ENCODE measurements around the gene RDH5. TPM values are rescaled to one million over a fixed set of nuclear protein-coding genes. Genes with fewer than 3 reads are reported as not detected.

The RDH5 gene
- total RNA-seq, 2 experiments from 2014 or later: 2.1 to 2.6 TPM

- Mint-ChIP-seq H3K36me3 (ENCODE audit: low read depth) (no peaks in the 10 kb centered on the region), H3K4me1 (ENCODE audit: low read depth) (no peaks in the 10 kb centered on the region)
- CTCF ChIA-PET: no interaction called here
Observed at GRCh38 chr12:55698241-55698955, 21.8 kb upstream of the RDH5 start.

DNA sequence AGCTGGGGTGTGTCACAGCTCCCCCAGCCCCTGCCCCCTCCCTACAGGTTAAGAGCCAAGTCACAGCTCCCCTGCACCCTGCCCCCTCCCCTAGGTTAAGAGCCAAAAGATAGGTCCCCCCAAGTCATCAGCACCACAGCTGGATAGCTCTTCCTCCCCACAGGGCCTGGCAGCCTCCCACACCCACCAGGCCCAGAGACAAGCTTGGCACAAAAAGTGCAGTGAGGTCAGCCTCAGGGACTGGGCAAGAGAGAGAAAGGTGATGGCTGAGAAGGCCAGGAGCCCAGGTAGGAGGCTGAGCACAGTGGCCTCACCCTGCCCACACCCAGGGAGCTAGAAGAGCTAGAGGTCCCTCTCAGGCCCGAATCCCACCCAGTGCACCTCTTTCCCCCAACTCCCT is 21.2 kb upstream of the RDH5 start:
- intact Hi-C loops (cut with micrococcal nuclease): no loop called here
- no peak for DNase-seq
- Mint-ChIP-seq H3K4me1 (ENCODE audit: low read depth) (no peaks in the 10 kb centered on the region), H3K9me3 (no peaks in the 10 kb centered on the region), H3K36me3 (ENCODE audit: low read depth) (no peaks in the 10 kb centered on the region), H3K27me3 (ENCODE audit: low read depth) (no peaks in the 10 kb centered on the region), H3K4me3 (no peak overlapping the region), H3K27ac (no peak overlapping the region)
- CTCF ChIA-PET: no interaction called here

More at GRCh38 chr12:55698241-55698955, 21.8 kb upstream of the RDH5 start:
- Mint-ChIP-seq H3K9me3 (no peaks in the 10 kb centered on the region), H3K27me3 (ENCODE audit: low read depth) (no peaks in the 10 kb centered on the region), H3K4me3 (no peak overlapping the region), H3K27ac (no peak overlapping the region)
- intact Hi-C loops (cut with micrococcal nuclease): no loop called here
- DNase-seq: no peak

DNA sequence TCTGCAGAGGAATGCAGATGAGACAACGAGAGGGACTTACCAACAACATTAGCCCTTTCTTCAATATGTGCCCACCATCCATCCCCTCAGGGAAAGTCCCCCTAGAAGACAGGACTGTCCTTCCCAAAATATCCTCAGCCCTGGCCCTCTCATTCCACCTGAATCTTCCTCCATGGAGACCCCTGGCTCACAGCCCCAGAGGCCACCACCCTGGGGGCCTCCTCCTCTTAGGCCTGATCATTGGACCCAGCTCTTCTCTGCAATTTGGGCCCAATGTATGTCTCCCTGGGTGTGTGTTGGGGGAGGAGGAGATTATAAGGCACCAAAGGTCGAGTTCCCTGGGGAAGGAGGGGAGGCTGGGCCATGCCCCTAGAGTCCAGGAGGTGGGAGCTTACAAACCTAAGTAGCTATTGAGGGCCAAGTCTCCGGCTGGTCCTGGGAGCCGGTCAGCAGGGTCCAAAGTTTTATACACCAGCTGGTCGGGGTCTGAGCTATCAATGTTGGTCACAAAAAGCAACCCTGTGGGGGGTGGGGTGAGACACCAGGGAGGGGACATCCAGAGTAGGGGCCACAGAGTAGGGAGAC is 20.6 kb upstream of the RDH5 start:
- Mint-ChIP-seq H3K4me3 (no peak overlapping the region), H3K27me3 (ENCODE audit: low read depth) (no peaks in the 10 kb centered on the region), H3K9me3 (no peaks in the 10 kb centered on the region), H3K36me3 (ENCODE audit: low read depth) (no peaks in the 10 kb centered on the region), H3K27ac (no peak overlapping the region), H3K4me1 (ENCODE audit: low read depth) (no peaks in the 10 kb centered on the region)
- no peak for DNase-seq
- intact Hi-C loops (cut with micrococcal nuclease): no loop called here
- CTCF ChIA-PET: no interaction called here

DNA sequence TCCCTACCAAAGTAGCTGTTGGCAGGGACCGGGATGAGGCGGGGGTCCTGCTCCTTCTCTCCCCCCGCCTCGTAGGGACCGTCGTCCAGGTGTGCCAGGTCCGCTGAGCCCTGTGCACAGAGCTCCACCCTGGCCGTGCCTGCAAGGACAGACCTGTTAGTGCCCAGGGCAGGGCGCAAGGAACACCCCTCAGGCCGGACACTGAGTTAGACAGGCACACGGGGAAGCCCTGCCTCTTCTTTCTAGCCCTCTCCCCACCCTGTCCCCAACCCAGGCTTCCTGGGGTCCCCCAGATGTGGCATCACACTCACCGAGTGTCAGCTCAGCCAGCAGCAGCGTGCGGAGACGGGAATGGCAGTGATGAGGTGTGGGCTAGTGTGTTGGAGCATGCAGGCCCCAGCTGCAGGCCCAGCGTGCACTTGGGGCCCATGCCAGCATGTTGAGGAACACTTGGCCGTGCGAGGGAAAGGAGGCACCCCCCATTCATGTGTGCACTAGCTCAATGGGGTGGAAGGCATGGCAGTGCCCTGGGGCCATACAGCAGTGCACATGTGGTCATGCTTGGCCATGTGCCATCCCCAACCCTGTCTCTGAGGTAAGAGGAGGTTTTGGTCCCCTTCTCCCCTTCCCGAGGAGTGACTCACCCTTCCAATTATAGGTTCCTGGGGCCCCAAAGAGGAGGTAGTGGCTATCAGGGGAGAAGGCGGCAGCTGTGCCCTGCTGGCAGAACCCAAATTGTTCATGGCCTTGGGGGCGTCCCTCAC is 19.8 kb upstream of the RDH5 start:
- H3K4me1 Mint-ChIP-seq (ENCODE audit: low read depth): no peaks in the 10 kb centered on the region
- no peaks in the 10 kb centered on the region for H3K36me3 Mint-ChIP-seq (ENCODE audit: low read depth)
- no peak overlapping the region for H3K4me3 Mint-ChIP-seq

DNA sequence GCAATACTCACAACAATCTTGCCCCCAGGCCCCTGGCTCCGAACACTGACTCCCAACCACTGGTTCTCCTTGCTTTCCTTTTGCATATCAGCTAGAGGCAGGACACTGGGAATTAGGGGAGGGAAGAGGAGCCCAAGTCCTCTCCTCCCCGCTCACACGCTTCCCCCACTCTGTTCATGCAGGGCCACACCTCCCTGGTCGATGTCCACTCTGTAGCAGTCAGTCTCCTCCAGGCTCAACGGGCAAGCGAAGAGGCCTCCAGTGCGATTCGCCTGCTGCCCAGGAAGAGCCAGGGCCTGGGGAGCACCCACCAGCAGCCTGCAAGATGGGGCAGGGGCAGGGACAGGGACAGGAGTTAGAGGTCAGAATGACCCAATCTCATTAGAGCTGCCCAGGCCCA is 17.3 kb upstream of the RDH5 start:
- no peak for DNase-seq
- Mint-ChIP-seq H3K4me3 (no peak overlapping the region), H3K27me3 (ENCODE audit: low read depth) (peaks cover 9% of the 10 kb centered on the region), H3K36me3 (ENCODE audit: low read depth) (no peaks in the 10 kb centered on the region), H3K27ac (no peak overlapping the region), H3K4me1 (ENCODE audit: low read depth) (peaks cover 6% of the 10 kb centered on the region), H3K9me3 (no peaks in the 10 kb centered on the region)
- CTCF ChIA-PET: no interaction called here
- intact Hi-C loops (cut with micrococcal nuclease): no loop called here

More for the DNA sequence above, 19.8 kb upstream of the RDH5 start:
- DNase-seq: no peak
- CTCF ChIA-PET: no interaction called here
- H3K9me3 Mint-ChIP-seq: no peaks in the 10 kb centered on the region
- H3K27ac Mint-ChIP-seq: no peak overlapping the region
- no peaks in the 10 kb centered on the region for H3K27me3 Mint-ChIP-seq (ENCODE audit: low read depth)
- intact Hi-C loops (cut with micrococcal nuclease): no loop called here

DNA sequence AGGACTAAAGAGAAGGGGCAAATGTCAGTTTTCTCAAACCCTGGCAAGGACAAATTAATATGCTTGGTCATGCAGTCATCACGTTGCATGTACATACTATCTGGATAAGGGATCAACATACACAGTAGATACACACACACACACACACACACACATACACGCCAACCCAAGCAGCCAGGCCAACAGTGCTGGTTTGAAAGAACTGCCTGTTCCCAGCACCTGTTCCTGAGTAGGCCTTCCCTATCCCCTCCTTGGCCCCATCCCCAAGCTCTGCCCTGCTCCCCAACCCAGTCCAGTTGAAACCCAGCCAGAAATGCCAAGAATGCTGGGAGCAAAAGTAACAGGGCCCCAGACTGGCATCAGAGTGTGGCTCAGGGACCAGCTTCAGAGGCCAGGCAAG is 16.9 kb upstream of the RDH5 start:
- Mint-ChIP-seq H3K36me3 (ENCODE audit: low read depth) (no peaks in the 10 kb centered on the region), H3K27me3 (ENCODE audit: low read depth) (peaks cover 12% of the 10 kb centered on the region), H3K27ac (no peak overlapping the region), H3K4me1 (ENCODE audit: low read depth) (peaks cover 8% of the 10 kb centered on the region), H3K4me3 (no peak overlapping the region), H3K9me3 (no peaks in the 10 kb centered on the region)
- CTCF ChIA-PET: no interaction called here
- intact Hi-C loops (cut with micrococcal nuclease): no loop called here
- DNase-seq: no peak

DNA sequence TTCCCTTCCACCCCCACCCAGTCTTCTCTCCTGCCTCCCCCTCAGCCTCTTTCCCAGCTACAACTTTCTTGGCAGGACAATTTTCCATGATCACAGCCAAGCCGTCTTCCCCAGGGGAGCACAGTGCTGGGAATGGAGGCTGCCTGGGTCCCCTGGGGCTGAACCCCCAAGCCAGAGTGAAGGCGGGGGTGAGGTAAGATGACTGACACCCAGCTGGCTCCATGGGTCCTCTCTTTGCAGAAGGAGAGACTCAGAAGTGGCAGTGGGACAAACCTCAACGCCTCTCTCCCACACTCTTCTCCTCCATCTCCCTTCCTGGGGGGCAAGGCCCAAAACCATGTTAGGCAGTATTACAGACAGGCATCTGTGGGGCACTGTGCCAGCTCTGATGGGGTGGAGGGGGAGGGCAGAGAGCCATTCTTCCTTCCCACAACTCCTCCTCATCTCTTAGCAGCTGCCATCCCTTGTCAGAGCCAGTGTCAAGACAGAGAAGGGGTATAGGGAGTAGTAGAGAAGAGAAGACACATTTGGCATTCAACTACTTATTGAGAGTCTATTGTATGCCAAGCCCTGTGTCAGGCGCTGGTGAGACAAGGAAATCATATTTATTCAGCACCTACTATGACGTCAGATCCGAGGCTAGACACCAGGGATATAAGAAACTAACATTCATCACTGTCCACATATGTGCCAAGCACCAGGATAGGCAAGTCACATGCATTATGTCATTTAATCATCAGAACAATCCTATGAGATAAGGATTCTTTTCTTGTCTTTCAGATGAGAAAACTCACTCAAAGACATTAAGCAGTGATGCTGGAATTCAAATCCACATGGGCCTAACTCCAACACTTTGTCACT is 16.1 kb upstream of the RDH5 start:
- H3K27me3 Mint-ChIP-seq (ENCODE audit: low read depth): peaks cover 19% of the 10 kb centered on the region
- H3K36me3 Mint-ChIP-seq (ENCODE audit: low read depth): no peaks in the 10 kb centered on the region
- peaks cover 14% of the 10 kb centered on the region for H3K4me1 Mint-ChIP-seq (ENCODE audit: low read depth)
- intact Hi-C loops (cut with micrococcal nuclease): no loop called here
- no peak for DNase-seq
- CTCF ChIA-PET: no interaction called here
- no peak overlapping the region for H3K27ac Mint-ChIP-seq
- no peak overlapping the region for H3K4me3 Mint-ChIP-seq
- H3K9me3 Mint-ChIP-seq: no peaks in the 10 kb centered on the region

- no peaks in the 10 kb centered on the region for H3K9me3 Mint-ChIP-seq
- H3K27ac Mint-ChIP-seq: no peak overlapping the region
- peaks cover 14% of the 10 kb centered on the region for H3K4me1 Mint-ChIP-seq (ENCODE audit: low read depth)
- no peak for DNase-seq
- H3K4me3 Mint-ChIP-seq: no peak overlapping the region
- peaks cover 21% of the 10 kb centered on the region for H3K27me3 Mint-ChIP-seq (ENCODE audit: low read depth)
- CTCF ChIA-PET: interaction anchor here (0.5 to 3.3 kb wide), 7 partner anchors 11 to 981 kb away, joined by 3 to 11 read pairs (median 3); partner anchors contain the start of gene BLOC1S1
- intact Hi-C loops (cut with micrococcal nuclease): no loop called here
- H3K36me3 Mint-ChIP-seq (ENCODE audit: low read depth): no peaks in the 10 kb centered on the region
Observed at GRCh38 chr12:55704824-55705718, 15.1 kb upstream of the RDH5 start.

- intact Hi-C loops (cut with micrococcal nuclease): no loop called here
Observed at GRCh38 chr12:55705782-55706402, 14.3 kb upstream of the RDH5 start.

GRCh38 chr12:55706568-55707218 is 13.5 kb upstream of the RDH5 start:
- CTCF ChIA-PET: interaction anchor here (1.2 to 3.3 kb wide), 4 partner anchors 31 to 96 kb away, joined by 3 to 11 read pairs (median 6); no protein-coding TSS in a partner anchor
- no peaks in the 10 kb centered on the region for H3K36me3 Mint-ChIP-seq (ENCODE audit: low read depth)
- H3K4me3 Mint-ChIP-seq: peak overlapping the region; percentile 80
- H3K9me3 Mint-ChIP-seq: no peaks in the 10 kb centered on the region
- H3K27ac Mint-ChIP-seq: no peak overlapping the region
- no peak for DNase-seq
- intact Hi-C loops (cut with micrococcal nuclease): no loop called here
- peaks cover 14% of the 10 kb centered on the region for H3K4me1 Mint-ChIP-seq (ENCODE audit: low read depth)
- H3K27me3 Mint-ChIP-seq (ENCODE audit: low read depth): peaks cover 22% of the 10 kb centered on the region

More at GRCh38 chr12:55705782-55706402, 14.3 kb upstream of the RDH5 start:
- CTCF ChIA-PET: interaction anchor here (0.6 to 3.3 kb wide), 7 partner anchors 10 to 982 kb away, joined by 3 to 11 read pairs (median 3); partner anchors contain the start of gene BLOC1S1
- Mint-ChIP-seq H3K36me3 (ENCODE audit: low read depth) (no peaks in the 10 kb centered on the region), H3K4me3 (no peak overlapping the region), H3K9me3 (no peaks in the 10 kb centered on the region), H3K4me1 (ENCODE audit: low read depth) (peaks cover 14% of the 10 kb centered on the region), H3K27me3 (ENCODE audit: low read depth) (peaks cover 21% of the 10 kb centered on the region), H3K27ac (no peak overlapping the region)
- DNase-seq: no peak

Data from activated naive CD4-positive, alpha-beta T cell treated with anti-CD3 and anti-CD28 coated beads for 36 hours (primary cell).